Keratinocyte (primary cell): ENCODE results near the gene IL1RAPL2. TPM values are rescaled to one million over a fixed set of nuclear protein-coding genes. Genes with fewer than 3 reads are reported as not detected.
"Not testable (repeated sequence)": the region's sequence is repeated elsewhere in the genome, so short reads cannot be mapped to it uniquely, and the experiment has no call there.

Experiments
- DNase-seq: peaks from one replicate; pipeline ENCODE4 v3.0.0-alpha.2; 2011; ENCODE audit warnings: low read depth, missing footprints, low spot score
- FAIRE-seq: peaks from 2 replicates; lab custom pipeline; 2011; peaks lifted over from hg19 to GRCh38; lab: Jason Lieb, UNC
- H2AFZ ChIP-seq: 2 replicates; pipeline ENCODE4 v1.6.0; 2012; ENCODE audit warnings: low read length, control low read depth, inconsistent platforms; ENCODE audit not compliant: control insufficient read depth
- H3K27ac ChIP-seq: 2 replicates; pipeline ENCODE4 v1.5.1; 2011; ENCODE audit warnings: low read length; ENCODE audit not compliant: control insufficient read depth, insufficient read depth
- H3K27me3 ChIP-seq: 3 replicates; pipeline ENCODE4 v1.6.0; 2011; ENCODE audit warnings: low read length; ENCODE audit not compliant: control insufficient read depth, insufficient read depth; ENCODE audit errors: extremely low read depth
- H3K36me3 ChIP-seq, 2 experiments: 2 replicates in 1 of 2; 3 replicates in 1 of 2; pipeline ENCODE4 v1.5.1; 2011; ENCODE audit warnings: low read length in 2 of 2, mild to moderate bottlenecking in 1 of 2; ENCODE audit not compliant: control insufficient read depth in 2 of 2, insufficient read depth in 2 of 2; ENCODE audit errors: extremely low read depth in 1 of 2
- H3K4me1 ChIP-seq: 3 replicates; pipeline ENCODE4 v1.5.1; 2011; ENCODE audit warnings: low read length; ENCODE audit not compliant: control insufficient read depth, insufficient read depth; ENCODE audit errors: extremely low read depth
- H3K4me2 ChIP-seq: 3 replicates; pipeline ENCODE4 v1.6.0; 2011; ENCODE audit warnings: low read depth, low read length; ENCODE audit not compliant: control insufficient read depth, insufficient read depth; ENCODE audit errors: extremely low read depth
- H3K4me3 ChIP-seq, 3 experiments: fragments of 200-600 bp in 1 of 3; sonication (generic) in 1 of 3; 2 replicates in 2 of 3; 3 replicates in 1 of 3; pipeline ENCODE4 v1.5.1; 2011 to 2016; ENCODE audit warnings: low read length in 3 of 3, mild to moderate bottlenecking in 3 of 3, control low read depth in 2 of 3, inconsistent platforms in 1 of 3, low read depth in 1 of 3, mixed read lengths in 1 of 3, mixed run types in 1 of 3, moderate library complexity in 1 of 3; ENCODE audit not compliant: control insufficient read depth in 2 of 3, insufficient read depth in 2 of 3; ENCODE audit errors: extremely low read depth in 1 of 3
- H3K79me2 ChIP-seq: 2 replicates; pipeline ENCODE4 v1.6.0; 2012; ENCODE audit warnings: low read length; ENCODE audit not compliant: control insufficient read depth, insufficient read depth
- H3K9ac ChIP-seq: 3 replicates; pipeline ENCODE4 v1.6.0; 2011; ENCODE audit warnings: low read length; ENCODE audit not compliant: control insufficient read depth, insufficient read depth; ENCODE audit errors: extremely low read depth
- H3K9me1 ChIP-seq: 3 replicates; pipeline ENCODE4 v1.6.0; 2011; ENCODE audit warnings: low read length; ENCODE audit not compliant: control insufficient read depth, insufficient read depth; ENCODE audit errors: extremely low read depth
- H3K9me3 ChIP-seq: 2 replicates; pipeline ENCODE4 v1.5.1; 2012; ENCODE audit warnings: low read depth, low read length; ENCODE audit not compliant: control insufficient read depth
- H4K20me1 ChIP-seq: 3 replicates; pipeline ENCODE4 v1.6.0; 2011; ENCODE audit warnings: low read length; ENCODE audit not compliant: control insufficient read depth, insufficient read depth; ENCODE audit errors: extremely low read depth
- CTCF ChIP-seq, 3 experiments: IDR thresholded peaks in 1 of 3; conservative IDR thresholded peaks in 1 of 3; optimal IDR thresholded peaks in 1 of 3; 2 replicates in 2 of 3; 3 replicates in 1 of 3; pipeline versions ENCODE3 to v1.5.1; 2011; ENCODE audit warnings: low read length in 3 of 3, mild to moderate bottlenecking in 3 of 3, moderate library complexity in 2 of 3, control low read depth in 1 of 3, inconsistent platforms in 1 of 3; ENCODE audit not compliant: insufficient read depth in 2 of 3; ENCODE audit errors: extremely low read depth in 1 of 3
- EZH2 ChIP-seq: IDR thresholded peaks from one replicate; pipeline ENCODE4 v1.6.1; 2012; ENCODE audit warnings: inconsistent platforms, mild to moderate bottlenecking, low read length, moderate library complexity
- dilution Hi-C: fragments of 300-500 bp; cut with MboI; formaldehyde crosslinking; loops from one replicate; pipeline ENCODE4 v1.7.0; 2020; ENCODE audit warnings: low sequenced_read_pairs; ENCODE audit not compliant: extremely low pct_ligation_motif_present
- polyA plus RNA-seq, 5 experiments: library from polyadenylated mRNA; depleted of rRNA in 3 of 5; stranded (reverse) in 3 of 5; stranded (forward) in 1 of 5; unstranded in 1 of 5; fragments of >200 nt; gene quantifications; 1 replicate in 1 of 5; 2 replicates in 3 of 5; 3 replicates in 1 of 5; pipeline versions ENCODE4 v1.2.1 to v1.2.3, GENCODE V29; 2011 to 2012; ENCODE audit warnings: missing spikeins in 2 of 5, low read depth in 1 of 5, low replicate concordance in 1 of 5

IL1RAPL2 gene
- polyA plus RNA-seq, 1 donor (not counting 4 experiments of a cell fraction or from before 2014, with no cell fraction given): 0.24 TPM

- no peaks in the 10 kb centered on the region for H3K9me1 ChIP-seq
- no peaks in the 10 kb centered on the region for H3K36me3 ChIP-seq
- no peak overlapping the region for H3K27ac ChIP-seq
- no peak overlapping the region for H3K9ac ChIP-seq
- dilution Hi-C loops: no loop called here
- no peak for DNase-seq
- no peak overlapping the region for H2AFZ ChIP-seq
- TF ChIP-seq CTCF (optimal IDR thresholded peaks at IDR 0.05 in 1 of 3, IDR thresholded peaks at IDR 0.05 in 1 of 3, conservative IDR thresholded peaks at IDR 0.05 in 1 of 3; ENCODE audit: extremely low read depth in 1 of 3, insufficient read depth in 2 of 3, low read length in 3 of 3) (no peak), EZH2 (no peak)
- H4K20me1 ChIP-seq: no peaks in the 10 kb centered on the region
- no peak for FAIRE-seq
- no peaks in the 10 kb centered on the region for H3K9me3 ChIP-seq
- no peaks in the 10 kb centered on the region for H3K27me3 ChIP-seq
- no peaks in the 10 kb centered on the region for H3K4me1 ChIP-seq
- H3K79me2 ChIP-seq: no peaks in the 10 kb centered on the region
- no peak overlapping the region for H3K4me2 ChIP-seq
- H3K4me3 ChIP-seq: no peak overlapping the region
Observed at GRCh38 chrX:104877504-104877903, 311.5 kb downstream of the IL1RAPL2 start.

GRCh38 chrX:104902070-104902469 is 336.1 kb downstream of the IL1RAPL2 start:
- H3K4me3 ChIP-seq: no peak overlapping the region
- no peak for TF ChIP-seq CTCF (optimal IDR thresholded peaks at IDR 0.05 in 1 of 3, IDR thresholded peaks at IDR 0.05 in 1 of 3, conservative IDR thresholded peaks at IDR 0.05 in 1 of 3; ENCODE audit: extremely low read depth in 1 of 3, insufficient read depth in 2 of 3, low read length in 3 of 3)
- no peak for TF ChIP-seq EZH2
- dilution Hi-C loops: no loop called here
- H3K27me3 ChIP-seq: no peaks in the 10 kb centered on the region
- no peak for FAIRE-seq
- no peaks in the 10 kb centered on the region for H4K20me1 ChIP-seq
- H3K4me1 ChIP-seq: no peaks in the 10 kb centered on the region
- no peak overlapping the region for H3K9ac ChIP-seq
- no peak overlapping the region for H3K4me2 ChIP-seq
- H3K9me1 ChIP-seq: no peaks in the 10 kb centered on the region
- H2AFZ ChIP-seq: no peak overlapping the region
- H3K79me2 ChIP-seq: no peaks in the 10 kb centered on the region
- no peak for DNase-seq
- H3K9me3 ChIP-seq: no peaks in the 10 kb centered on the region
- no peak overlapping the region for H3K27ac ChIP-seq
- no peaks in the 10 kb centered on the region for H3K36me3 ChIP-seq

GRCh38 chrX:104909694-104910093 is 343.7 kb downstream of the IL1RAPL2 start:
- dilution Hi-C loops, H3K27ac ChIP-seq, H3K9me1 ChIP-seq, DNase-seq, H4K20me1 ChIP-seq, H3K36me3 ChIP-seq, H3K27me3 ChIP-seq, H3K4me1 ChIP-seq, H3K79me2 ChIP-seq, FAIRE-seq, H3K9me3 ChIP-seq: not testable (repeated sequence)
- H3K4me3 ChIP-seq: peak overlapping the region in 2 of 3 experiments; percentile 20 to 33
- peak overlapping the region; percentile 51 for H2AFZ ChIP-seq
- H3K4me2 ChIP-seq: peak overlapping the region; percentile 37
- peak overlapping the region; percentile 22 for H3K9ac ChIP-seq
